NT2/D1 (cell line): ENCODE measurements around the gene TBC1D9B.

Experiments
- DNase-seq: peaks from one replicate; pipeline ENCODE4 v3.0.0-alpha.2; 2011; ENCODE audit warnings: low read depth, low spot score
- H3K27me3 ChIP-seq: 2 replicates; pipeline ENCODE4 v1.6.0; 2011; ENCODE audit warnings: mild to moderate bottlenecking; ENCODE audit not compliant: insufficient read length, insufficient read depth
- H3K36me3 ChIP-seq: 2 replicates; pipeline ENCODE4 v1.6.1; 2011; ENCODE audit warnings: mild to moderate bottlenecking, low read length, mixed read lengths; ENCODE audit not compliant: insufficient read depth, insufficient read length
- H3K4me1 ChIP-seq: 2 replicates; pipeline ENCODE4 v1.5.1; 2011; ENCODE audit not compliant: insufficient read depth, insufficient read length
- H3K4me3 ChIP-seq: 2 replicates; pipeline ENCODE4 v1.5.1; 2011; ENCODE audit warnings: low read depth; ENCODE audit not compliant: insufficient read length
- H3K9ac ChIP-seq: 2 replicates; pipeline ENCODE4 v1.6.0; 2011; ENCODE audit warnings: low read depth; ENCODE audit not compliant: insufficient read length
- H3K9me3 ChIP-seq: 2 replicates; pipeline ENCODE4 v1.5.1; 2011; ENCODE audit warnings: mild to moderate bottlenecking, low read length; ENCODE audit not compliant: insufficient read depth
- SUZ12 ChIP-seq: IDR thresholded peaks from 2 replicates; pipeline ENCODE4 v1.6.1; 2011; ENCODE audit not compliant: insufficient read length, insufficient read depth; ENCODE audit errors: extremely low read depth
- YY1 ChIP-seq: IDR thresholded peaks from 2 replicates; pipeline ENCODE4 v1.6.1; 2011; ENCODE audit not compliant: insufficient read length, insufficient read depth
- ZNF274 ChIP-seq: IDR thresholded peaks from 2 replicates; pipeline ENCODE4 v1.6.1; 2011; ENCODE audit warnings: mild to moderate bottlenecking, low read depth, low read length

TBC1D9B gene

DNA sequence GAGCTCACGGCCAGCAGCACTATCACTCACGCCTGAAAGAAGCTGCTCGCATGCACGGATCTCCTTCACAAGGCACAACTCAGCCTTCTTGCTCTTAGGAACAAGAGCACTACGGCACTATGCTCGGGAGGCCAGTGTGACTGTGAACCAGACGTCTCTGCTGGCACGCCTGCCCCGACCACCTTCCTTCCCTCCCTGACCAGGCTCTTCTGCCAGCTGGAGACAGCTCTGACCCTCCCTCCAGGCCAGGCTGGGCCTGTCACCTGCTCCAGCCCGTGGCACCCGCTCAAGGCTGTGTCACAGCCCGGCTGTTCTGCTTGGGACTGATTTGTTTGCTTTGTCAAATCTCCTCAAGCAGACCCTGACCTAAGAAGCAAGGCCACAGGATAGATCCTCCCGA lies 7.0 kb downstream of the TBC1D9B start:
- no peak for TF ChIP-seq SUZ12
- no peak for TF ChIP-seq ZNF274
- TF ChIP-seq YY1: no peak
- no peaks in the 10 kb centered on the region for H3K9me3 ChIP-seq
- no peak for DNase-seq
- peaks cover 68% of the 10 kb centered on the region for H3K36me3 ChIP-seq
- H3K4me1 ChIP-seq: peaks cover 2% of the 10 kb centered on the region
- no peak overlapping the region for H3K9ac ChIP-seq
- H3K4me3 ChIP-seq: no peak overlapping the region
- no peaks in the 10 kb centered on the region for H3K27me3 ChIP-seq

DNA sequence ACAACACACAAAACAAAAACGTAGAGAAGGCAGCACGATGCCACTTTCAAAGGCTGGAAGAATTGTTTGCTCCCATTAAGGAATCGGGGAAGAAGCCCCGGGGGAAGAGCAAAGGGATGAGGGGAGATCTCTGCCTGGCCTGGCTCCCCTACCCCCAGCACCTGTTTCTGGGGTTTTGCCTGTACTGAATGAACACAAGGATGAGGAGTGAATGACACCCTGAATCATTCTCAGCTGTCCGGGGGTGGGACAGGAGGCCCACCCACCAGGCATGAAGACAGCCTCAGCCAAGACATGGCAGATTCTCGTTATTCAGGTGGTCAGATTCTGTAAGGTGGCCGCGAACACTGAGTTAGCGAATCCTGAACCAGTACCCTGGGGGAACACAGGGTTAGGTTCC lies 7.5 kb downstream of the TBC1D9B start:
- H3K4me1 ChIP-seq: peaks cover 2% of the 10 kb centered on the region
- no peak overlapping the region for H3K4me3 ChIP-seq
- peaks cover 73% of the 10 kb centered on the region for H3K36me3 ChIP-seq
- DNase-seq: no peak
- no peak overlapping the region for H3K9ac ChIP-seq
- no peak for TF ChIP-seq ZNF274
- H3K9me3 ChIP-seq: no peaks in the 10 kb centered on the region
- no peaks in the 10 kb centered on the region for H3K27me3 ChIP-seq

DNA sequence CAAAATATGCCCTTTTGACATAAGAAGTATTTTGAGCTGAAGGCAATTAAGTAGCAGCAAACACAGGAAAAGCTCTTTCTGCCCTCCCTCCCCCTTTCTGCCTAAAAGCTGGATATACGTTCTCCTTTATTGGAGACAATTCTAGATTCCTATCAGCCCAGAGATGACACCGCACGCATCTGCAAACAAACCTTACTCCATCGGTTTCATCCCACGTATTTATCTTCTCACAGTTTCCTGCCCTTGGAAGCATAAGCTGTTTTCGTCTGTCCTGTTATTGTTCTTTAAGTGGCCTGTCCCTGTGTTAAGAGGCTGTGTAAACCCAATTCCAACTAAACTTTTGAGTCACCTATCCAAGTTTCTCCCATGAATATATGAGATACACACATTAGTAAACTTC lies 11.8 kb downstream of the TBC1D9B start:
- H3K36me3 ChIP-seq: peaks cover 78% of the 10 kb centered on the region
- no peaks in the 10 kb centered on the region for H3K9me3 ChIP-seq
- no peaks in the 10 kb centered on the region for H3K27me3 ChIP-seq
- TF ChIP-seq YY1 (no peak), SUZ12 (no peak), ZNF274 (no peak)
- H3K4me3 ChIP-seq: no peak overlapping the region
- DNase-seq: no peak
- H3K9ac ChIP-seq: no peak overlapping the region
- H3K4me1 ChIP-seq: no peaks in the 10 kb centered on the region

DNA sequence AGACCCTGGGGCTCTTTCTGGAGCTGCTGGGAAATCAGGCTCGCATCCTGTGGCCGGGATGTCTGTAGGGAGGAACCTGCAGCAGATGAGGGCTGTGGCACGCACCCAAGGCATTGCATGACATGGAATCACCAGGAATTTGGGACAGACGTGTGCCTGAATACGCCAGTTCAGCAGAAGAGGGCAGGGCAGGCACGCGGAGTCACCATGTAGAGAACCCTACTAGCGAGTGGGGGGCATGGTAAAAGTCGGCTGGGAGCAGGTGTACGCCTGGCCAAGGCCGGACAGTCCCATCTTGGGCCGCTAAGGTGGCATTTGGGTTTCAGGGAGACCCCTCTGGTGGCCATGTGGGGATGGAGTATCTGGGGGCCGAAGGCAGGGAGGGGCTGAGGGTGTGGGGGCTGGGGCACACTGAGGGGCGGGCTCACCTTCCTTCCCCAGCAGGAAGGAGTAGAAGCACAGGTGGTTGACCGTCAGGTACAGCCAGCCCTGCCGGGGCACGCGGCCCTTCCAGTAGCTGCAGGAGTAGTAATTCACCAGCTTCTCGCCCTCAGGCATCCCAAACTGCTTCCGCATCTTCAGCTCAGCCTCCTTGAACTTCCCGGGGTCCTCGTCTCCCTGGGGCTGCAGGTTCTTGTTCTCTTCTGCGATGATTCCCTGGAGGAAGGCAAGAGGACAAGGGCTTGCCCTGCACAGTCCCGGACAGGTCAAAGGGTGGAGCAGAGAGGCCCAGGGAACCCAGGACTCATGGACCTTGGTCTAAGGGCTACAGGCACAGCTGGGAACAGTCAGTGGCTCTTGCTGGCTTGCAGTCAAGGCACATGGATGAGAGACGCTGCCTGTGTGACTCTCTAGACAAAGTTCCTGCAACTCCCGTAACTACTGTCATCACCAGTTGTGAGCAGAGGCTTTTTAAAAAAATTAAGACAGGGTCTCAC lies 13.5 kb downstream of the TBC1D9B start:
- TF ChIP-seq YY1: no peak
- no peak for TF ChIP-seq ZNF274
- no peak for TF ChIP-seq SUZ12
- Histone ChIP-seq H3K9ac (no peak overlapping the region), H3K27me3 (no peaks in the 10 kb centered on the region), H3K9me3 (no peaks in the 10 kb centered on the region), H3K4me3 (no peak overlapping the region), H3K36me3 (peaks cover 83% of the 10 kb centered on the region), H3K4me1 (no peaks in the 10 kb centered on the region)
- no peak for DNase-seq

DNA sequence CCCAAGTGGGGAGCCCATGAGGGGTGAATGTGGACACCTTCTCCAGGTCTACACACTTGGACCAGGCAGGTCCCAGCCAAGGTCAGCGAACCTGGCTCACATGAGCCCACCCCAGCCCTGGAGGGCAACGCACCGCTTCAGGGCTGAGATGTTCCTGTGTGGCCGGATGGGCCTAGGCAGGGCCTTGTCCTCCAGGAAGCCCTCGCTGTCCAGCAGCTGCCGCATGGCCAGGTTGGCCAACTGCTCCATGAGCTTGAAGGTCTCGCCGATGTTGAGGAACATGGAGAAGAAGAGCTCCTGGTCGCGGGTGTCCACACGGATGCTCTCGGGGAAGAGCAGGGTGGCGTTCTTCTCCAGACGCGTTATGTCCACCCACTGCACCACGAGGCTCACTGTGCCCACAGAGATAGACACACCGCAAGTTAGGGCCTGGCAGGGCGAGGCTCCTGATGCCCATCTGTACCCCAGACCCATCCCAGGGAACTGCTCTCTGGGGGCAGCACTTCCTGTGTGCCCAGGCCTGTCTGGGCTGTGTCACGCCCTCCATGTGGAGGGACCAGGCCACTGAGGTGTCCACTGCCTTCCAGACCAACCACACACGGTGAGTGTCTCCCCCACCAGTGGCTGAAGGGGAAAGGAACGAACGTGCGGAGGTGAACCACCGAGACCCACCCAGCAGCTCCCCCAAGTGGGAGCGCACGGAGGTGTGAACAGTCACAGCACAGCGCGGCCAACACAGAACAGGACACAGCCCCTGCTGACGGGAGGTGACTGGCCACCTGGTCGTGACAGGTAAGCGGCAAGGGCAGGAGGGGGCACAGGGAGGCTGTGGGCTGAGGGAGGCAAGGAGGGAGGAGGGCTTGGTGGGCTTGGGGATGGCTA lies 14.4 kb downstream of the TBC1D9B start:
- DNase-seq: no peak
- H3K27me3 ChIP-seq: no peaks in the 10 kb centered on the region
- no peak overlapping the region for H3K4me3 ChIP-seq
- no peaks in the 10 kb centered on the region for H3K4me1 ChIP-seq
- no peaks in the 10 kb centered on the region for H3K9me3 ChIP-seq
- TF ChIP-seq YY1 (no peak), SUZ12 (no peak), ZNF274 (no peak)
- H3K9ac ChIP-seq: no peak overlapping the region
- H3K36me3 ChIP-seq: peaks cover 83% of the 10 kb centered on the region

DNA sequence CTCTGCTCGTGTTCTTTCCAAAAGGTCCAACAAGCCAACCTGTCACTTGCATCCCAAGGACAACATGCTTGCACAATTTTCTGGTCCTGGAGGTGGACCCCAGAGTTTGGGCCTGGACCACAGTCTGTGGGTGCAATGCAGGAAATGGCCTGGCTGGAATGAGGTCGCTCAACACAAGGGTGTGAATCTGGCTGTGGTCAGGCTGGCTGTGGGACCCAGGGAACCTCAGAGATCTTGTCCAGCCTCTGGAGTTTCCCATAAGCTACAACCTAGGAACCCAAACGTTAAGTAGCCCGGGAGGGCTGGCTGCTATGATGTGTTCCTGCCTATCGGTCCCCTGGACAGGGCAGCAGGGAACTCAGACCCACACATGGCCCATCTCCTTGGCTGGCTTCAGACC lies 15.4 kb downstream of the TBC1D9B start:
- DNase-seq: no peak
- no peak for TF ChIP-seq ZNF274
- no peak for TF ChIP-seq YY1
- no peak for TF ChIP-seq SUZ12
- no peaks in the 10 kb centered on the region for H3K27me3 ChIP-seq
- no peak overlapping the region for H3K4me3 ChIP-seq
- H3K36me3 ChIP-seq: peaks cover 87% of the 10 kb centered on the region
- H3K4me1 ChIP-seq: no peaks in the 10 kb centered on the region
- no peak overlapping the region for H3K9ac ChIP-seq
- no peaks in the 10 kb centered on the region for H3K9me3 ChIP-seq

DNA sequence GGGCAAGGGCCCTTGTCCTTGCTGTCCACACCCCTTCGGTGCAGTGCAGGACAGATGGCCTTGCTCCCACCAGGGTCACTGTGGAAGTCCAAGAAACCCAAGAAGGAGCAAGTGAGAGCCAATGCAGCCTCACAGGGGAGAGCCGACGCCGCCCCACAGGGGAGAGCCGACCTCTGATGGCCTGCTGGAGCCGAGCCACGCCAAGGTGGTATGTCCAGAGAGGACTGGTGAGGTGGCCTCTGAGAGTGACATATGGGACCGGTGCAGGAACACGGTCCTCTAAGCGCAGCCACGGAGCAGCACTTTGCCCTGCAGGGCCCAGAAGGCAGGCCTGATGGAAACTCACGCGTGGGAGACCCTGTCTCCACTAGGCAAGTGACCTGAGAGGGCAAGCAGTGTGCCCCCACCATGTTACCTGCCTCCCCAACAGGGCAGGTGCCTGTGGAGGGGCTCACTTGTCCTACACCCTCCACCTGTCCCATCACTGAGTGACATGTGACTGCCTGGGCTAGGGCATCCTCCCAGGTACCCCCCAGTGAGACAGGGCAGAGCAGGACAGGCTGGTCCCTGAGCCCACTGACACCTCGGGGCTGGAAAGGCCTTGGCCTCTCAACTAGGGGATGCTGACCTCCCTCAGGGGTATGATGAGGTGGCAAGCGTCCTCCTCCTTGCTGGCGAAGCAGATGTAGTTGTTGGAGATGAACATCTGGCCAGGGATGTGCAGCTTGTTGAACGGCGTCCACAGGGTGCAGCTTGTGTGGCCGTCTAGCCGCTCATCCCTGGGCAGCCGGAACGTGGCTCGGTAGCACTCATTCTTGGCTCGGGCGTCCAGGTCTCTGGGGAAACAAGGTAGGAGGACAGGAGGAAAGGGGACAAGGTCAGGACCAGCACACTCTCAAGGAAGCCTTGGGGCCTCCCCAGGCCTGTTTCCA lies 16.7 kb downstream of the TBC1D9B start:
- TF ChIP-seq YY1 (no peak), SUZ12 (no peak), ZNF274 (no peak)
- H3K4me1 ChIP-seq: no peaks in the 10 kb centered on the region
- no peak overlapping the region for H3K9ac ChIP-seq
- H3K27me3 ChIP-seq: no peaks in the 10 kb centered on the region
- DNase-seq: no peak
- no peaks in the 10 kb centered on the region; the same call in 1 of the 2 replicates for H3K9me3 ChIP-seq
- peaks cover 95% of the 10 kb centered on the region for H3K36me3 ChIP-seq
- H3K4me3 ChIP-seq: no peak overlapping the region
